Stimulated activated CD8-positive, alpha-beta memory T cell treated with anti-CD3 and anti-CD28 coated beads, Interleukin-7, amount 100 ng/mL, for 24 hours (primary cell): ENCODE data around the gene ZCCHC12.
"Not testable (repeated sequence)": the region's sequence is repeated elsewhere in the genome, so short reads cannot be mapped to it uniquely, and the experiment has no call there.

Experiments
- DNase-seq: peaks from one replicate; pipeline ENCODE4 v3.0.0-alpha.2; 2020; ENCODE audit warnings: low read depth

The ZCCHC12 gene

GRCh38 chrX:118823263-118824172, at the start of gene ZCCHC12:
TSS of gene ZCCHC12 (plus strand) at chrX:118823824. CDS start at chrX:118825245, 1,421 bp downstream.
- DNase-seq = no peak

GRCh38 chrX:118779581-118779980, 44.0 kb upstream of the ZCCHC12 start:
- DNase-seq = no peak

- no peak for DNase-seq
These were observed 43.1 kb upstream of the ZCCHC12 start for GRCh38 chrX:118780509-118780908.

- no peak for DNase-seq
These were observed 42.7 kb upstream of the ZCCHC12 start for GRCh38 chrX:118780911-118781310.

GRCh38 chrX:118795528-118796280, 27.9 kb upstream of the ZCCHC12 start:
- DNase-seq = no peak

GRCh38 chrX:118802857-118803256, 20.8 kb upstream of the ZCCHC12 start:
- DNase-seq = no peak

GRCh38 chrX:118807151-118808017, 16.2 kb upstream of the ZCCHC12 start:
- no peak for DNase-seq

GRCh38 chrX:118817257-118817656, 6.4 kb upstream of the ZCCHC12 start:
- DNase-seq = not testable (repeated sequence)

GRCh38 chrX:118824173-118824730, 628 bp downstream of the ZCCHC12 start:
- no peak for DNase-seq

- DNase-seq = no peak
These were observed 1.6 kb downstream of the ZCCHC12 start for GRCh38 chrX:118825227-118825626.

GRCh38 chrX:118839334-118839958, 15.8 kb downstream of the ZCCHC12 start:
- DNase-seq = peak; percentile 22

GRCh38 chrX:118847676-118848075, 24.1 kb downstream of the ZCCHC12 start:
- DNase-seq = no peak

- no peak for DNase-seq
These were observed 30.0 kb downstream of the ZCCHC12 start for GRCh38 chrX:118853596-118853995.

- DNase-seq = no peak
These were observed 32.2 kb downstream of the ZCCHC12 start for GRCh38 chrX:118855681-118856310.

- no peak for DNase-seq
These were observed 33.4 kb downstream of the ZCCHC12 start for GRCh38 chrX:118857006-118857405.

- no peak for DNase-seq
These were observed 37.7 kb downstream of the ZCCHC12 start for GRCh38 chrX:118861338-118861737.

- no peak for DNase-seq
These were observed 38.5 kb downstream of the ZCCHC12 start for GRCh38 chrX:118862091-118862490.

GRCh38 chrX:118862979-118863378, 39.4 kb downstream of the ZCCHC12 start:
- no peak for DNase-seq

GRCh38 chrX:118864063-118864635, 40.5 kb downstream of the ZCCHC12 start:
- DNase-seq = no peak

- DNase-seq = no peak
These were observed 41.6 kb downstream of the ZCCHC12 start for GRCh38 chrX:118865231-118865630.
